GM20431 (cell line): ENCODE data around the gene OSBPL10.

Source experiments
- in situ Hi-C: fragments of 300-500 bp; cut with MseI, MboI; formaldehyde crosslinking; loops from one replicate; pipeline ENCODE4 v1.15.0; 2020; ENCODE audit warnings: low sequenced_read_pairs; ENCODE audit not compliant: unreplicated experiment

The OSBPL10 gene

GRCh38 chr3:31831591-31831990 is 149.5 kb downstream of the OSBPL10 start:
- in situ Hi-C loops = no loop called here

- in situ Hi-C loops = no loop called here
Measured at GRCh38 chr3:31829826-31830426, 151.1 kb downstream of the OSBPL10 start.

DNA sequence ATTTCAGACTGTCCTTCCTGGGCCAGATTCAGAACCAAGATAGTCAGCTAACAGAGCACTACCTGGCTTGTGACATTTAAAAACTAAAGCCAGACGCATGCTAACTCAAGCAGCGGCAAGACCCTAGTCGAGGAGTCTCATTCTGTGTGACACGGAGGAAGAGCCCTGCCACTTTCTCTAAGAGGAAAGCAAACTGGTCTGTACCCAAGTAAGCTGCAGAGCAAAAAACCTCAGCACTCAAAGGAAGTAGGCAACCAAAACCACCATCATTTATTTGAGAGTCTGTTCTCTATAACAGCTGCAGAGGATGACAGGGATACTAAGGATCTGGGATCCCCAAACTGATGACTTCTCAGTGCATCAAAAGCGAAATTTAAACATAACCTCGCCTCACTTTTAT is 152.1 kb downstream of the OSBPL10 start:
- in situ Hi-C loops = no loop called here

DNA sequence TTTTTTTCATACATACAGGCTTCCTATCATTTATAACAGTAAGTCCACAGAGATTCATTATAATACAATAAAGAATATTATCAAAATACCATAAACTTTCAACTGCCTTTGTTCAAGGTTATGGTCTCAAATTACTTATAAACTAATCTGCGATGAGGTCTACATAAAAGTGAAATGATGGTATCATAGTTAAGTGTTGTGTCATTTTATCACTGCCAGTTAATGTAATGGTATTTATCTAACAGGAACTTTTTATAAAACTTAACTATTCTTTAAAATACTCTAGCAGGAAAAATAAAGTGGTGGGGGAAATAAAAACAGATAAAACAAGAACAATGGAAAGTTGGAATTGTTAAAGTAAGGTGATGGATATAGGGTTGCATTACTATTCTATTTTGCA is 153.1 kb downstream of the OSBPL10 start:
- in situ Hi-C loops = no loop called here

DNA sequence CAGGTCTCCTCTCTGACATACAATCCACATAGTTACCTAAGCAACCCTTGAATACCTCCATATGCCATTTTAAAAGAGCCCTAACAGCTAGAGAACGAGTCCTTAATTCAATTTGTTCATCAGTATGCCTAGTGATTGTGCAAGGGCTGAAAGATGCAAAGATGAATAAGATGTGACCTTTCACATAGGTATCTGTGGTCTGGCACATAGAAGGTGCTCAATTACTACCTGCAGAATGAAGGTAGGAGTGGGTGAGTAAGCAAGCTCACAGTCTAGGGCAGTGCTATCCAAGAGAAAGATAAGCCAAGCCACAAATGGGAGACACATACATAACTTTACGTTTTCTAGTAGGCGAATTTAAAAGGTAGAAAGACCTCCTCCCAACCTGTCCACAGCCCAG is 157.9 kb downstream of the OSBPL10 start:
- in situ Hi-C loops = no loop called here

- in situ Hi-C loops = no loop called here
Measured at GRCh38 chr3:31821118-31821517, 159.9 kb downstream of the OSBPL10 start.

- in situ Hi-C loops = no loop called here
Measured at GRCh38 chr3:31819441-31819840, 161.6 kb downstream of the OSBPL10 start.

- in situ Hi-C loops = no loop called here
Measured at GRCh38 chr3:31817411-31817966, 163.6 kb downstream of the OSBPL10 start.

- in situ Hi-C loops = no loop called here
Measured at GRCh38 chr3:31815631-31816440, 165.2 kb downstream of the OSBPL10 start.

DNA sequence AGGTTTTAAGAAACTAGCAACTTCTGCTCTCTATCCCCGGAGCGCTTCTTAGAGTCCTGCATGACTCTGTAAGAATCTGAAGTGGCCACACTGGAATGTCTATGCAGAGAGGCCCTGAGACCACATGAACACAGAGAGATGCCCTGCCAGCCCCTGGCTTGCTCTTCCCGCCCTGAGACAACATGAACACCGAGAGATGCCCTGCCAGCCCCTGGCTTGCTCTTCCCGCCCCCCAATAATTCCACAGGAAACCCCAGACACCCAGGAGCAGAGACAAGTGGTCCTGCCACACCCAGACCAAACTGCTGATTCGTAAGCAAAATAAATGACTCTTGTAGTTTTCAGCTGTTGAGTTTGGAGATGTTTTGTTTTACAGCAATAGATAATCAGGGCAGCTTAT is 166.1 kb downstream of the OSBPL10 start:
- in situ Hi-C loops = no loop called here

DNA sequence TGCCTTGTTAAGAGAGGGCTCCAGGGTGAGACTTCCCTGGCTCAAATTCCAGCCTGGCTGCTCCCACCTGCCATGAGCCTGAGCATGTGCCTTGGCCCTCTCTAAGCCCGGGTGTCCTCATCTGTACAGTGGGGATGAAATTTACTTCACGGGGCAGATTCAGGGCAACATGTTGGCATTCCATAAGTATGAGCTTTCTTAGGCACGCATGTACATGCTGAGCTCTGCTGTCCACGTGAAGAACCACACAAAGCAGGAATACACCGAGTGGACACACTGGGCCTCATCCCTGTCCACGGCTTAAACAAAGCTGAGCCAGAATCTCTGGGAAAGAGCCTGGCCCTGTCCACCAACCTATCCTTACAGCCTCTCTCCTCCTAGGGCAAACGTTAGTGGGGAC is 167.4 kb downstream of the OSBPL10 start:
- in situ Hi-C loops = no loop called here

DNA sequence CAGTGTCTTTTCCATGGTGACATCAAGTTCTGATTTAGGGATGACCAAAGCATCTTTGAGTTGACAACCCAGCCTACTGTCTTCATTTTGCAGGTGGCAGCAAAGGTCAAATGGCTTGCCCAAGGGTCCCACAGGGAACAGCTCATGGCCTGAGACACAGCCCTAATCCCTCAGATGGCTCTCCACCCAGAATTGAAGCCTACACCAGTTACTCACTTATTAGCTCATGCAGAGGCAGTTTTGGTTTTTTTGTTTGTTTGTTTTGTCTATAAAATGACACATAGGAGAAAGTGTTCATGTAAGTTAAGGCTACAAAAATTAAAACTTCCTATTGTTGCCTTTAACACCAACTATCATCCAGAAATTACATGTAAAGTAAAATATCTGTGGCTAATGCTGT is 167.9 kb downstream of the OSBPL10 start:
- in situ Hi-C loops = no loop called here

DNA sequence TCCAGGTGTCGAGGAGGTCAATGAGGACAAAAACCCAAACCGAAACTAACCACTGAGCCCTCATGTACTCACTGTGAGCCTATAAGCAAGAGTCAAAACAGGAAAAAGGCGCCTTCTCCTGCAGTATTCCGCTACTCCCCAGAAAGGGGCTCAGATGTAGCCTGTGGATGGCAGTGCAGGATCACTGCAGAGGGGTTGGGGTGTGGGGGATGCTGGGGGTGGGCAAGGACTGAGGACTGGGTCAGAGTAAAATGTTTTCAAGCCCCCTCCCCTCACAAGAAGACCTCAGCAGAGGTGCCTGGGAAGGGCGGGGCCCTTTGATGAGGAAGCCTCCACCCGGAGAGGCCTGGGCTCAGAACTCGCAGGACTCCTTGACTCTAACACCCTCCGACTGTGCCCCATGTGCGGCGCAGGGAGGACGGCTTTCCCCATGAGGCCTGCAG is 170.1 kb downstream of the OSBPL10 start:
- in situ Hi-C loops = no loop called here

DNA sequence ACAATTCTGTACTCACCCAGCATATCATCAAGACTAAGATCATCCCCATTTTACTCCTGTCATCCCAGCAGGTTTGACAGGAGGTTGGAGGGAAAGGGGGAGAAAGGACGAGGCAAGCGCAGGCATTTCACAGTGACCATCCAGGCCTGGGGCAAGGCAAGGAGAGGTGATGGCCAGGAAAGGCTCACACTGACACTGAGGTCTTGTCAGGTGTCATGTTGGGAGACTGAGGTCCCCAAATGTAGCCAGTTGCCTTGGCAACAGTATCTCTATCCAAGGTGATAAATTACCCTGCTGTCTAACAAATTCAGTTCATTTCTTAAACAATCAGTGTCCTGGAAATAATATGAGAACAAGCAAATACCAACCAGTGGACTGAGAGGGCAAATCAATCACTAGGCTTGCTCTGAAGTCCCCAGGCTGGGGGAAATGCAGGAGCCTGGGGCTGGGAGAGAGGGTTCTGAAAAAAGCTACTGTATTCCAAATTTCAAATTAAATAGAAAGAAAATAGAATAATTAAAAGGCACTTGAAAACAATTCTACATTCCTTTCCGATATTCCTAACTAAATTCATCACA is 172.8 kb downstream of the OSBPL10 start:
- in situ Hi-C loops = no loop called here

DNA sequence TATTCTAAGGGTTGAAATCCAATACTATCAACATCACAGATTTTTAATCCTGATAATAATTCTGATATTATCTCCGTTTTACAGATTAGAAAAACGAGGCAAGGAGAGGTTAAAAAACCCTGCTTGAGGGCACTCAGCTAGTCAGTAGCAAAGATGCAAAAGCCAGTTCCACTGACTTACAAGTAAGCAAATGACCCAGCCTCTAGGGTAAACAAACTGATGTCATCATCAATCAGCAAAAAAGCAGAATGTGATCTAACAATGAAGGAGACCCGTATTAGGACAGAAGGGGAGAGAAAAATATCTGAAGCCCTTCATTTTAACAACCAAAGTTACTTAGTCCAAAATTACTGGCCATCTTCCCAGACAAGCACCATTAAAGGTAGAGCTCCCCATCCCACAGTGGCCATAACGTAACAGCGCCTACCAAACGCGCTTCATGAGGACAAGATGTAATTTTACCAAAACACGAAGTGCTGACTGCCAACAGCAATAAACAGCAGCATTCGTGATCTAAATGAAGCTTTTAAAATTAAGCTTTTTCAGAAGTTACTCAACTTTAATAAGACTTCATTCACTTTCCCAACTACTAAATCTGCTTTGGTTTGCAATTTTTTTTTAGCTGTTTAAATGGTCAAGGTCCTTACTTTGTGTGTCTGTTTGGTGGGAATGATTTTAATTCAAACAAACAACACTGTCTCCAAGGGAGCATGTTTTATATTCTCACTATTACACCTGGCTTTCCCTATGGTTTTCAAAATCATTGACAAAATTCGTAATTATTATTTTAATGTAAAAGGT is 176.6 kb downstream of the OSBPL10 start:
- in situ Hi-C loops = no loop called here

- in situ Hi-C loops = no loop called here
Measured at GRCh38 chr3:31802981-31803740, 177.9 kb downstream of the OSBPL10 start.

DNA sequence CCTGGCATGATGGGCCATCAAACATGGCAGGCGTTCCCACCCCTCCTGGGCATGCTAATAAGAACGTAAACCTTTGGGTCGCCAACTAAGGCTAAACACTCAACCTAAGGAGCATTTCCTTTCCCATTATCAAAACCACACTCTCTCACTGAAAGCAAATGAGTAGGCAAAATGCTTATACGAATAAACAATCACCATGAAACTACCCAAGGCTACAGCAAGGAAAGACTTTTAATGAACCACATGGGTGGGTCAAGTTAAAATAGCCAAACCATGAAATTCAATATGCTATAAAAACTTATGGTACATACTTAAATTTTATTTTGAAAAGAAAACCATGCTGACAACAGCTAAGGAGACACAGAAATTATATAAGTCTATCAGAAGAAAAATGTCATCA is 180.6 kb downstream of the OSBPL10 start:
- in situ Hi-C loops = no loop called here

DNA sequence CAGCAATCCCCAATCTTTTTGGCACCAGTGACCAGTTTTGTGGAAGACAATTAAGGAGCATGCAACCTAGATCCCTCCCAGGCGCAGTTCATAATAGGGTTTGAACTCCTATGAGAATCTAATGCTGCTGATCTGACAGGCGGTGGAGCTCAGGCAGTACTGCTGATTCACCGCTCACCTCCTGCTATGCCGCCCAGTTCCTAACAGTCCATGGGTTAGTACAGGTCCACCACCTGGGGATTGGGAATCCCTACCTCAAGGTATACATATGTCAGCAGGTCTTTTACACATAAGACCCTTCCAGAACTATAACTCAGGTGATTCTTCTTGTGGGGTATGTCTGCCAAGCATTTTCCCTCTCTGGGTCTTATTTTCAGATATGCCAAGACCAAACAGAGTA is 182.2 kb downstream of the OSBPL10 start:
- in situ Hi-C loops = no loop called here

GRCh38 chr3:31793821-31794220 is 187.2 kb downstream of the OSBPL10 start:
- in situ Hi-C loops = no loop called here

- in situ Hi-C loops = no loop called here
Measured at GRCh38 chr3:31791090-31791430, 190.0 kb downstream of the OSBPL10 start.
